HepG2 (cell line): ENCODE measurements around the gene ZFHX3. TPM values are rescaled to one million over a fixed set of nuclear protein-coding genes. Genes with fewer than 3 reads are reported as not detected.

ENCODE experiments used
- CHD2 ChIP-seq: IDR thresholded peaks from 2 replicates; pipeline ENCODE4 v1.6.1; 2011; ENCODE audit warnings: low read depth, low read length, improper control_type of control experiment
- GFI1 ChIP-seq: sonication (generic); formaldehyde crosslinking; IDR thresholded peaks from 2 replicates; pipeline ENCODE4 v1.5.0; 2020; ENCODE audit warnings: missing genetic modification reagents, mild to moderate bottlenecking, borderline replicate concordance
- GTF3A ChIP-seq: sonication (generic); formaldehyde crosslinking; conservative IDR thresholded peaks from 2 replicates; pipeline ENCODE4 v1.4.0; 2020; ENCODE audit warnings: mild to moderate bottlenecking, missing genetic modification reagents
- MXD1 ChIP-seq: sonication (generic); formaldehyde crosslinking; IDR thresholded peaks from 2 replicates; pipeline ENCODE4 v1.4.0; 2020; ENCODE audit warnings: mild to moderate bottlenecking, missing genetic modification reagents
- NR0B2 ChIP-seq: sonication (generic); formaldehyde crosslinking; IDR thresholded peaks from 2 replicates; pipeline ENCODE4 v1.4.0; 2020; ENCODE audit warnings: mild to moderate bottlenecking, missing genetic modification reagents
- SOX13 ChIP-seq, 3 experiments: fragments of 450-650 bp in 1 of 3; sonication (generic) in 1 of 3; formaldehyde crosslinking in 1 of 3; IDR thresholded peaks in 2 of 3; conservative IDR thresholded peaks in 1 of 3; 2 replicates each; pipeline versions ENCODE4 v1.5.0 to v1.6.1; 2016 to 2020; ENCODE audit warnings: antibody characterized with exemption in 1 of 3, mild to moderate bottlenecking in 1 of 3, missing compliant biosample characterization in 1 of 3, missing genetic modification reagents in 1 of 3, moderate library complexity in 1 of 3
- SOX5 ChIP-seq: IDR thresholded peaks from 2 replicates; pipeline ENCODE4 v1.6.1; 2016; ENCODE audit warnings: borderline replicate concordance
- ZNF224 ChIP-seq: sonication (generic); formaldehyde crosslinking; IDR thresholded peaks from 2 replicates; pipeline ENCODE4 v1.5.0; 2020; ENCODE audit warnings: mild to moderate bottlenecking, missing genetic modification reagents
- ZNF232 ChIP-seq: sonication (generic); formaldehyde crosslinking; IDR thresholded peaks from 2 replicates; pipeline ENCODE4 v1.4.0; 2020; ENCODE audit warnings: missing genetic modification reagents, borderline replicate concordance
- ZNF234 ChIP-seq: sonication (generic); formaldehyde crosslinking; conservative IDR thresholded peaks from 2 replicates; pipeline ENCODE4 v1.5.1; 2020; ENCODE audit warnings: mild to moderate bottlenecking, missing genetic modification reagents
- ZNF350 ChIP-seq: sonication (generic); formaldehyde crosslinking; IDR thresholded peaks from 2 replicates; pipeline ENCODE4 v1.4.0; 2020; ENCODE audit warnings: mild to moderate bottlenecking, low read depth, missing genetic modification reagents, borderline replicate concordance
- ZNF512B ChIP-seq: sonication (generic); formaldehyde crosslinking; IDR thresholded peaks from 2 replicates; pipeline ENCODE4 v1.5.1; 2020; ENCODE audit warnings: missing genetic modification reagents, mild to moderate bottlenecking, borderline replicate concordance
- ZNF614 ChIP-seq: IDR thresholded peaks from 2 replicates; pipeline ENCODE4 v1.6.1; 2018; ENCODE audit warnings: missing biosample characterization, missing genetic modification reagents, inconsistent platforms, borderline replicate concordance
- ZNF776 ChIP-seq: sonication (generic); formaldehyde crosslinking; IDR thresholded peaks from 2 replicates; pipeline ENCODE4 v1.4.0; 2020; ENCODE audit warnings: mild to moderate bottlenecking, missing genetic modification reagents
- polyA plus RNA-seq, 8 experiments: library from polyadenylated mRNA; depleted of rRNA in 3 of 8; stranded (reverse) in 7 of 8; unstranded in 1 of 8; fragments of >200 nt; fragmentation: Illumina TruSeq in 4 of 8; extraction: Trizol in 4 of 8; gene quantifications; 2 replicates each; pipeline versions ENCODE4 v1.2.1 to v1.2.3, GENCODE V29; 2011 to 2016; ENCODE audit warnings: low read depth in 4 of 8, missing spikeins in 1 of 8, mixed read lengths in 1 of 8; ENCODE audit not compliant: insufficient read depth in 1 of 8
- total RNA-seq, 5 experiments: library from RNA; depleted of rRNA; stranded (reverse); fragments of >200 nt; fragmentation: Illumina TruSeq; extraction: Trizol; gene quantifications; 2 replicates each; pipeline ENCODE4 v1.2.3, GENCODE V29; 2016; ENCODE audit warnings: low read depth in 1 of 5
- TF ChIP-seq, protein P1 (sequence below): fragments of 450-650 bp; IDR thresholded peaks from 2 replicates; pipeline ENCODE4 v1.6.1; 2017
- TF ChIP-seq, protein P2 (sequence below): IDR thresholded peaks from 2 replicates; pipeline ENCODE4 v1.6.1; 2012; ENCODE audit warnings: inconsistent platforms
- TF ChIP-seq, protein P3 (sequence below): sonication (generic); formaldehyde crosslinking; conservative IDR thresholded peaks from 2 replicates; pipeline ENCODE4 v1.4.0; 2020; ENCODE audit warnings: missing genetic modification reagents
- TF ChIP-seq, protein P4 (sequence below): sonication (generic); formaldehyde crosslinking; IDR thresholded peaks from 2 replicates; pipeline ENCODE4 v1.4.0; 2020; ENCODE audit warnings: missing genetic modification reagents

Gene ZFHX3
- total and polyA plus RNA-seq, 2 of the 13 experiments (the other 11 are each of a cell fraction or from before 2014, with no cell fraction given), result 5.0 to 6.0 TPM

GRCh38 chr16:72896485-72897118, 151.3 kb downstream of the ZFHX3 start (continued):
- TF ChIP-seq, protein P1, sequence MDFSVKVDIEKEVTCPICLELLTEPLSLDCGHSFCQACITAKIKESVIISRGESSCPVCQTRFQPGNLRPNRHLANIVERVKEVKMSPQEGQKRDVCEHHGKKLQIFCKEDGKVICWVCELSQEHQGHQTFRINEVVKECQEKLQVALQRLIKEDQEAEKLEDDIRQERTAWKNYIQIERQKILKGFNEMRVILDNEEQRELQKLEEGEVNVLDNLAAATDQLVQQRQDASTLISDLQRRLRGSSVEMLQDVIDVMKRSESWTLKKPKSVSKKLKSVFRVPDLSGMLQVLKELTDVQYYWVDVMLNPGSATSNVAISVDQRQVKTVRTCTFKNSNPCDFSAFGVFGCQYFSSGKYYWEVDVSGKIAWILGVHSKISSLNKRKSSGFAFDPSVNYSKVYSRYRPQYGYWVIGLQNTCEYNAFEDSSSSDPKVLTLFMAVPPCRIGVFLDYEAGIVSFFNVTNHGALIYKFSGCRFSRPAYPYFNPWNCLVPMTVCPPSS, result no peak
- TF ChIP-seq CHD2 (no peak), ZNF234 (no peak), ZNF224 (CRISPR knock-in tag) (no peak), ZNF350 (CRISPR knock-in tag) (0 out of 2 replicates have a peak, but pooled peaks have one; percentile 38), ZNF232 (CRISPR knock-in tag) (no peak), GFI1 (CRISPR knock-in tag) (peak; percentile 18; the same call in 1 of the 2 replicates), SOX5 (CRISPR knock-in tag) (peak; percentile 57; the same call in 1 of the 2 replicates), NR0B2 (no peak), GTF3A (CRISPR knock-in tag) (no peak), ZNF776 (CRISPR knock-in tag) (no peak), MXD1 (CRISPR knock-in tag) (no peak), ZNF512B (CRISPR knock-in tag) (no peak), ZNF614 (no peak), SOX13 (IDR thresholded peaks at IDR 0.05) (no peak), SOX13 (CRISPR knock-in tag; conservative IDR thresholded peaks at IDR 0.05 in 1 of 2, IDR thresholded peaks at IDR 0.05 in 1 of 2) (peak in 1 of 2 experiments; percentile 64; a peak in 2 of 4 replicates)
- TF ChIP-seq, protein P2, sequence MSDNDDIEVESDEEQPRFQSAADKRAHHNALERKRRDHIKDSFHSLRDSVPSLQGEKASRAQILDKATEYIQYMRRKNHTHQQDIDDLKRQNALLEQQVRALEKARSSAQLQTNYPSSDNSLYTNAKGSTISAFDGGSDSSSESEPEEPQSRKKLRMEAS, result peak; percentile 14; the same call in 1 of the 2 replicates
- TF ChIP-seq, protein P3, sequence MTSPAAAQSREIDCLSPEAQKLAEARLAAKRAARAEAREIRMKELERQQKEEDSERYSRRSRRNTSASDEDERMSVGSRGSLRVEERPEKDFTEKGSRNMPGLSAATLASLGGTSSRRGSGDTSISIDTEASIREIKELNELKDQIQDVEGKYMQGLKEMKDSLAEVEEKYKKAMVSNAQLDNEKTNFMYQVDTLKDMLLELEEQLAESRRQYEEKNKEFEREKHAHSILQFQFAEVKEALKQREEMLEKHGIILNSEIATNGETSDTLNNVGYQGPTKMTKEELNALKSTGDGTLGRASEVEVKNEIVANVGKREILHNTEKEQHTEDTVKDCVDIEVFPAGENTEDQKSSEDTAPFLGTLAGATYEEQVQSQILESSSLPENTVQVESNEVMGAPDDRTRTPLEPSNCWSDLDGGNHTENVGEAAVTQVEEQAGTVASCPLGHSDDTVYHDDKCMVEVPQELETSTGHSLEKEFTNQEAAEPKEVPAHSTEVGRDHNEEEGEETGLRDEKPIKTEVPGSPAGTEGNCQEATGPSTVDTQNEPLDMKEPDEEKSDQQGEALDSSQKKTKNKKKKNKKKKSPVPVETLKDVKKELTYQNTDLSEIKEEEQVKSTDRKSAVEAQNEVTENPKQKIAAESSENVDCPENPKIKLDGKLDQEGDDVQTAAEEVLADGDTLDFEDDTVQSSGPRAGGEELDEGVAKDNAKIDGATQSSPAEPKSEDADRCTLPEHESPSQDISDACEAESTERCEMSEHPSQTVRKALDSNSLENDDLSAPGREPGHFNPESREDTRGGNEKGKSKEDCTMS (CRISPR knock-in tag), result no peak
- TF ChIP-seq, protein P4, sequence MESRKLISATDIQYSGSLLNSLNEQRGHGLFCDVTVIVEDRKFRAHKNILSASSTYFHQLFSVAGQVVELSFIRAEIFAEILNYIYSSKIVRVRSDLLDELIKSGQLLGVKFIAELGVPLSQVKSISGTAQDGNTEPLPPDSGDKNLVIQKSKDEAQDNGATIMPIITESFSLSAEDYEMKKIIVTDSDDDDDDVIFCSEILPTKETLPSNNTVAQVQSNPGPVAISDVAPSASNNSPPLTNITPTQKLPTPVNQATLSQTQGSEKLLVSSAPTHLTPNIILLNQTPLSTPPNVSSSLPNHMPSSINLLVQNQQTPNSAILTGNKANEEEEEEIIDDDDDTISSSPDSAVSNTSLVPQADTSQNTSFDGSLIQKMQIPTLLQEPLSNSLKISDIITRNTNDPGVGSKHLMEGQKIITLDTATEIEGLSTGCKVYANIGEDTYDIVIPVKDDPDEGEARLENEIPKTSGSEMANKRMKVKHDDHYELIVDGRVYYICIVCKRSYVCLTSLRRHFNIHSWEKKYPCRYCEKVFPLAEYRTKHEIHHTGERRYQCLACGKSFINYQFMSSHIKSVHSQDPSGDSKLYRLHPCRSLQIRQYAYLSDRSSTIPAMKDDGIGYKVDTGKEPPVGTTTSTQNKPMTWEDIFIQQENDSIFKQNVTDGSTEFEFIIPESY (CRISPR knock-in tag), result no peak
